DMS114 treated with DMSO at 0.1 percent for 48 hours (cell line): Measurements from ENCODE around the gene ZNF768.
"Not testable (repeated sequence)": the region's sequence is repeated elsewhere in the genome, so short reads cannot be mapped to it uniquely, and the experiment has no call there.

Experiments
- DNase-seq: peaks from one replicate; lab custom pipeline; 2025; ENCODE audit not compliant: unreplicated experiment; lab: John Stamatoyannopoulos, UW

ZNF768 gene

GRCh38 chr16:30556125-30556473 is 29.7 kb upstream of the ZNF768 start:
- no peak for DNase-seq

- no peak for DNase-seq
These were observed 29.2 kb upstream of the ZNF768 start for GRCh38 chr16:30555315-30556124.

- no peak for DNase-seq
These were observed 28.4 kb upstream of the ZNF768 start for GRCh38 chr16:30554557-30555314.

- DNase-seq, result no peak
These were observed 27.1 kb upstream of the ZNF768 start for GRCh38 chr16:30553393-30553899.

- no peak for DNase-seq
These were observed 26.6 kb upstream of the ZNF768 start for GRCh38 chr16:30552956-30553355.

GRCh38 chr16:30551781-30552180 is 25.4 kb upstream of the ZNF768 start:
- no peak for DNase-seq

- no peak for DNase-seq
These were observed 22.3 kb upstream of the ZNF768 start for GRCh38 chr16:30548416-30549253.

GRCh38 chr16:30546115-30546514 is 19.7 kb upstream of the ZNF768 start:
- DNase-seq, result no peak

- no peak for DNase-seq
These were observed 16.7 kb upstream of the ZNF768 start for GRCh38 chr16:30543067-30543466.

GRCh38 chr16:30541502-30542329 is 15.3 kb upstream of the ZNF768 start:
- DNase-seq, result no peak

- not testable (repeated sequence) for DNase-seq
These were observed 14.6 kb upstream of the ZNF768 start for GRCh38 chr16:30540916-30541464.

GRCh38 chr16:30539986-30540526 is 13.7 kb upstream of the ZNF768 start:
- not testable (repeated sequence) for DNase-seq

- DNase-seq, result no peak
These were observed 12.9 kb upstream of the ZNF768 start for GRCh38 chr16:30539000-30539964.

- DNase-seq, result not testable (repeated sequence)
These were observed 10.1 kb upstream of the ZNF768 start for GRCh38 chr16:30536391-30537024.

GRCh38 chr16:30535777-30536190 is 9.4 kb upstream of the ZNF768 start:
- peak; percentile 37 for DNase-seq

GRCh38 chr16:30535106-30535776 is 8.9 kb upstream of the ZNF768 start:
- peak; percentile 54 for DNase-seq

- DNase-seq, result peak; percentile 56
These were observed 8.2 kb upstream of the ZNF768 start, which contains the start of gene ZNF747 for GRCh38 chr16:30534368-30535105. Gene ZNF747 (minus strand): TSS chr16:30534858. CDS start chr16:30534679, 179 bp downstream.
